Inflammatory macrophage (primary cell): ENCODE data around the gene ATXN7L1.
"Not testable (repeated sequence)": the region's sequence is repeated elsewhere in the genome, so short reads cannot be mapped to it uniquely, and the experiment has no call there.

Experiments
- DNase-seq, 2 donors: peaks; one replicate each; pipeline ENCODE4 v3.0.0-alpha.2; 2020 to 2022

The ATXN7L1 gene

DNA sequence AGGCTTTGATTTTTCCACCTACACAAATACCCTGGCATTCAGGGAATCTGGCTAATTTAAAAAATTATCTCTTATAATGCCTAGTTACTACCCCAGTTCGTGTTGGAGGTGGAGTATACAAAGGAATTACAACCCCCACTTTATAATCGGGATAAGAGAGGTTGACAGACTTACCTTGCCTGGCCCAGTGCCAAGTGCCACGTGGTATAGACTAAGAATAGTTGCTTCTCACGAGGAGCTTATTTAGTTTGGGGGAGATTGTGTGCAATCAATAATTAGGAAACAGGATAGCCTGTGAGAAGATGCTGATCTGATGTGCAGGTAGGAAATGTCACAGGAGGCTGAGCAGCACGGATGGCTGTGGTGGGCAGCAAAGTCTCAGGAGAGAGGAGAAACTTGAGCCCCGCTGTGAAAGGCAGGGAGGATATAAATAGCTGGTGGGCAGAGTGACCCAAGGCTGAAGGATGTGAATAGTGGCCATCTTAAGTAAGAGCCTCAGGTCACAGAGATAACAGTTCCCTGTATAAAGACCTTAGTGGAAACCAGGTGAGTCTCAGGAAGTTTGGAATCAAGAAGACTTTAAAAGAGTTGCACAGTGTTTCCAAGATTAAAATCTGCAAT, 11.3 kb upstream of the ATXN7L1 start:
- no peak for DNase-seq

DNA sequence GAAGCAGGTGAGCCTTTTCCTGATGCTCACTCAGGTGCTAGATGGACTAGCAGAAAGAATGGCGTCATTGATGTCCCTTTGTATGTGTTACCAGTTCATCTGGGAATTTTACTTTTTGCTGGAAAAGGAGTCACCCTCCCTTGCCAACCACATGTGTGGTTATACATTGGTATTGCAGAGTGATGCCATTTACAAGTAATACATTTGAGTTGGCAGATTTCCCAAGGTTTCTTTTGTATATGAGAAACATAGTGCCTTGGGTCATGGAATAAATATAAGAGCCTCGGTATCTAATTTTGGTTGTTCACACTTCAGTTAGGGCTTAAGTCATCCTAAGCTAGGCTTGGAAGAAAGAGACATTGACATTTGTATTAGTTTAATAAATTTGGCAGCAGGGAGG, 10.4 kb upstream of the ATXN7L1 start:
- no peak for DNase-seq

DNA sequence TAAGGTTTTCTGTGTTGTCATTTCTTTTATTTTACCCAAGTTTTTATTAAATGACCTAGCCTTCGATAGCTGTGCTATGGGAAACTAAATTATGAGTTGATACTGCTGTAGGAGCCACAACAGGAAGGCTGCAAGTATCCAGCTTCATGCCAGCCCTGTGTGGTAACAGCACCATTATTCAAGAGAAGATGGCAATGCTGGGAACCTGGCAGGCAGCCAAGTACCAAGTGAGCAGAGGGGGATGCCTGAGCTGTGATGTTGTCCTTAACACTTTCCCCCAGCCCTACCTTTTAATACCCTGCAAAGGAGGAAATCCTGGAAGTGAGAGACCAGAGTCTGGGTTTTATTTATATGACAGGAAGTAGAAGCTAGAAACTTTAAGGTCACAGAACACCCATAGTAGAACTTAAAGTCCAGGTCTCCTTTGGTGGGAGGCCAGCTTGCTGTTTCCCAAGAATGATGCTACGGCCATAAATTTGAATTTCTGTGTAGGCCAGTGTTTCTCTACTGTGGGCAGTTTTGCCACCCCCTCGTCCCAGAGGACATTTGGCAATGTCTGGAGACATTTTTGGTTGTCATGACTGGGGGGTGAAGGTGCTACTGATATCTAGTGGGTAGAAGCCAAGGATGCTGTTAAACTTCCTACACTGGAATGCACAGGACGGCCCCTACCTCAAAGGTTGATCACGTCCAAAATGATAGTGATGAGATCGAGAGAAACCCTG, 9.2 kb upstream of the ATXN7L1 start:
- no peak for DNase-seq

DNA sequence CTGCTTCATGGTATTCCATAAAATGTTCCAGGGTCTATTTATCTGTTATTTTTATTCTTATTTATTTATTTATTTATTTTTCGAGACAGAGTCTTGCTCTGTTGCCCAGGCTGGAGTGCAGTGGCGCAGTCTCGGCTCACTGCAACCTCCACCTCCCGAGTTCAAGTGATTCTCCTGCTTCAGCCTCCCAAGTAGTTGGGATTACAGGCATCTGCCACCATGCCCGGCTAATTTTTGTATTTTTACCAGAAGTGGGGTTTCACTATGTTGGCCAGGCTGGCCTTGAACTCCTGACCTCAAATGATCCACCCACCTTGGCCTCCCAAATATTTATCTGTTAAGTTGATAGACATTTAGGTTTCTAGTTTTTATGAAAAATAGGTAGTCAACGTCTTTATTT, 6.8 kb upstream of the ATXN7L1 start:
- not testable (repeated sequence) for DNase-seq

DNA sequence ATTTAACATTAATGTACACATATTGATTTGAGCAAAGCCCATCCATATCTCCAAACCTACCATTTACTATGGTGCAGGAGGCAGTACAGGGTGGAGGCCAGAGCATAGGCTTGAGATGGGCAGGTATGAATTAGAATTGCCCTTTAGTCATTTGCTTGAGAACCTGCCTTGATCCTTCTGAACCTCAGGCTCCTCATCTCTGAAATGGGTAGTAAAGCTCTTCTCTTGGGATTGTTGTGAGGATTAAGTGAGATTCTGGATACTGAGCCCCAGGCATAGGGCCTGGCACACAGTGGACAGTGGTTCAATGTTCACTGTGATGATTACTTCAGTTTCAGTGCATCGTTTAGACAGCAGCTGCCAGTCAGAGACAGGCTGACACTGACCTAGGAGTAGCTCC, 5.0 kb upstream of the ATXN7L1 start:
- DNase-seq, result no peak

DNA sequence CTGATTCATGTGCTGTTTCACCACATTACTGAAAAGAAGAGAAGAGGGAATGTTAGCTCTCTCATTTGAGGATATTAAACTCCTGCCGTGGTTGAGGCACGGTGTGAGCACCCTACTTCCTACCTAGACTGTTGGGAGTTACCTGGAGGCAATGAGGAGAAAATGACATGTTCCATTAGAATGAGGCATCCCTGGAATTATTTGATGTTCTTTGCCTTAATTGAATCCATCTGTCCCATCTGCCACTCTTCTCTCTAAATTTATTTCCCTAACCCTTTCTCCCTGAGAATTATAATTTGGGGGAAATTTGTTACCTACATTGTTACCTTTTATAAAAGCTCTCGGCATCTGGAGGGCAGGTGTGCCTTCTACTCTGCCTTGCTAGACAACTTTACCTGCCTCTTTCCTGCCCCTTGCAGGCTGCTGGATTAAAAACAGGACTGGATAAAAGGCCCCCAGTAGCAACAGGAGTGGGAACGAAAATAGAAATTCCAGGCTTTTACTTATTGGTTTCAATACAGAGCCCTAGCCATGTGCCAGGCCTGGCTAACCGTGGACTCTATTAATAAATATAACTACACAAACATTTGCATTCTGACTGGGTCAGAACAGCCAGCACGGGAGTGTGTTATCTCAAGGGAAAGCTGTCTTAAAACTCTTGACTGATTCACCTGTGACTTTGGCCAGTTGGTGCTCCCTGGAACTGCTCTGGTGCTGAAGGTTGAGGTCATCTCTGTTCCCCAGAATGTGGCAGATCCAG, 4.4 kb upstream of the ATXN7L1 start:
- DNase-seq, result no peak

DNA sequence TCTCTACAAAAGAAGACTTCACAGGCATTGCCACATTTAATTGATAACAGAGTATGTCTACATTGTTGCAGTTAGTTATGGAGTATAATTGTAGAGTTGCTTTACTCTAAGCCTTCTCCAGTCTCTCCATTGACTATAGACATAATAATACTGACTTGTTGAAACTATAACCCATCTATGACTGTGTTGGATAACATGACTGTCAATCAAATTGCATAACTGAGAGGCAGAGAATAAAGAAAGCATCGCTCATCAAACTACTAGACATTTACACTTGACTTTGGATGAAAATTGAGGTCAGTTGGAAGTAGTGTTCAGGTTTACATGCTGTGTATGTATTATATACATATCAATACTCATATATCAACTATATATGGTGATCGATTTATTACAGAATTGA, 3.4 kb upstream of the ATXN7L1 start:
- DNase-seq, result no peak

DNA sequence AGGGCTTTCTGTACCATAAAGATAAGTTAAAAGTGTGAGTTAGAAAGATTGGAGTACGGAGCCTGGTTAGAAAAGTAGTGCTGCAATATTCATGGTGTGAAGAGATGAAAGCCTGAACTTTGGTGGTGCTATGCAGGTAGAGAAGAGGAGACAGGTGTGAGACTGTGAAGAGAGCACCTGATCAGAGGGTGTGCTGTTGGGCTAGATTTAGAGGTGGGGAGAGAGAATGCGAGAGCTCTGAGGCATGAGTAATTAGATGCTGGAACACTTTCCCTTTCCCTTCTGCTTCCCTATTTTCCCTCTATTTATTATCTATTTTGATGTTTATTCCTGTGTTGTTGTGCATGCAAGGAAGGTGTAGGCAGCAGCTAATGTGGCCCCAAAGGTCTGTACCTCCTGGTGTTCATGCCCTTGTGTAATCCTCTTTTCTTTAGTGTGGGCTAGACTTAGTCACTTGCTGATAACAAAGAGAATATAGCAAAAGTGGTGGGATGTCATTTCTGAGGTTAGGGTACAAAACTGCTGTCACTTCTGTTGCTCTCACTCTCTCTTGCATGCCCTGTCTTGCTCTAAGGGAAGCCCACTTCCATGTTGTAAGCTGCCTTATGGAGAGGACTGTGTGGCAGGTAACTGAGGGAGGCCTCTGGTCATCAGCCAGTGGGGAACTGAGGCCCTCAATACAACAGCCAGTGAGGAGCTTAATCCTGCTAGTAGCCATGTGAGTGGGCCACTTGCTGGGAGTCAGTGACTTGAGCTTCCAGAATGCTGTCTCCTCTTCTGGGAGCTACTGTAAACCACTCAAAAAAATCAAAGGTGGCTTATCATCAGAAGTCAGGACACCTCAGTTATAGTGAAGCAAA, 2.6 kb upstream of the ATXN7L1 start:
- DNase-seq, result no peak

DNA sequence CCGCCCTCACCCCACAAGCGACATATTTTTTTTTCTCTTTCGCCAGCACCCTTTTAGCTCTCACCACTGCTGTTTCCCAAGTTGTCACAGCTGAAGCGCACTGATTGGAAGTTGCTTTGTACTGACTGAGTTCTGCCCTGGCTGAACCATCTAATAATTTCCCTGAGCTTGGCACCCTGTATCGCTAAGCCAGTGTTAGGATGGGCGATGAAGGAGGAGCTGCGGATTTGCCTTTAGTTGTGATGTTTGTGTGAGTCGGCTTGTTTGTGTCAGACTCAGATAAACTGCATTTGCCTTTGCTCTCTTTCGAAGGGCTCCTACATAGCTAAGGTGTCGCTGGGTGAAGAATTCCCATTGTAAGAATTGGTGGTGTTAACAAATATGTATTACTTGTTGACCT, 1.3 kb upstream of the ATXN7L1 start:
- no peak for DNase-seq

DNA sequence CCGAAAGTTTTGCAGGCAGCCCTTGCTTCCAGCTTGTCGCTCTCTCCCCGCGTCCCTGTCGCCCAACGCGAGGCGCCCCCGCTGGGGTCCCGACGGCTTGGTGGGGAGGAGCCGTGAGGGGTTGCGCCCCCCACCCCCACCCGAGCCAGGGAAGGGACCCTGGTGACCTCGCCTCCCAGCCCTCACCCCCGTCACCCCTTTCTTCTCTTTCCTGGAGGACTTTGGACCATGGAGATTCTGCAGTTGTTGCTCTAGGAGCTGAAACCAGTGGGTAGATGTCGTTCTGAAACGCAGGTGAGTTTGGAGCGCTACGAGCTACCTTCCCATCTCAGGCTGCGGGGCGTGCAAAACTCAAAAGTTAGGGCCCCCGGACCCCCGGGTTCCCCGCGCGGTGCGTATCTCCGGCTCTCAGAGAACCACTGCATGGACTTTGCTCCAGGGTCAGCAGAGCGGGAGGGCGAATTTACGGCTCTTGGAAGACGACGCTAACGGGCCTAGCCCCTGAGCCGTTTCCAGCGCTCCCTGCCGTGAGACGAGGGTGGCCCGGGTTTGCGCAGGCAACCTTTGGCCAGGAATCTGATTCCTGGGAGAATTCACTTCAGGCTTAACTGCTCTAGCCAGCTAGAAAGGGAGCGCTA, 684 bp upstream of the ATXN7L1 start:
- no peak for DNase-seq

DNA sequence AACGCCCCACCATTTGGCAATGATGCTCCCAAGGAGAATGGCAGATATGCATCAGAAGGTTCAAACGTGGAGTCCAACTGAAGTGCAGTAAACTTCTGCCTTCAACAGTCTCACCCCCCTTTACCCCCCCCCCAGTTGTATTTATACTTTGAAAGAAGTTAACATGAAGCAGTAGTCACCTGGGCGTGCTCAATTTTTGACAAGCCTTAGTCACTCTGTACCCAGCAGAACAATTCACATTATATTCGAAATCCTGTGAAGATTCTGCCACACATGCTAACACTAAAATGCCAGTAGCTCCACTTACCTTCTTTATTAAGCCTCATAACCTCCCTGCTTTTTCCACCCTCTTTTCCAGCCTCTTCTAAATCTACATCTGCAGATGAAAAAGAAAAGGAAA, 894 bp downstream of the ATXN7L1 start:
- no peak for DNase-seq

DNA sequence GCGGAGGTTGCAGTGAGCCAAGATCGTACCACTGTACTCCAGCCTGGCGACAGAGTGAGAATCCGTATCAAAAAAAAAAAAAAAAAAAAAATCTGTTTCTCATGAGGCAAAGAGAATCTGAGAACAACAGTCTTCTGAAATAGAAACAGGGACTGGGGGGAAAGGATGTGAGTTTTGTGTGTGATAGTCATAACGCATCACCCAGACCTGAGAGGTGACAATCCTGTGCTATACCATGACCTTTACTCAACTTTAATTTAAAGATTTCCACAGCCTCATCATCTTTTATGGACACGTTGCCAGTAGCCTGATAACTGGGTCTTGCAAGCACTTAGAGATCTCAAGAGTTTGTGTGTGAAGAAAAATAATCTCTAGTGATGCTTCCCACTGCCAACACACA, 2.3 kb downstream of the ATXN7L1 start:
- no peak for DNase-seq

DNA sequence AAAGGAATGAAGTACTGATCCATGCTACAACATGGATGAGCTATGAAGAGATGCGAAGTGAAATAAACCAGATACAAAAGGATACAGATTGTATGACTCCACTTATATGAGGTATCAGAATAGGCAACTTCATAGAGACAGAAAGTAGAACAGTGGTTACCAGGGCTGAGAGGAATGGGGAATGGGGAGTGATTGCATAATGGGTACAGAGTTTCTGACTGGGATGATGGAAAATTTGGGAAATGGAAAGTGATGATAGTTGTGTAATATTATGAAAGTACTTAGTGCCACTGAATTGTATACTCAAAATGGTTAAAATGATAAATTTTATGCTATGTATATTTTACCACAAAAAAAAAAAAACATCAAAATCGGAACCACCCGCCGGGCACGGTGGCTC, 3.9 kb downstream of the ATXN7L1 start:
- no peak for DNase-seq

DNA sequence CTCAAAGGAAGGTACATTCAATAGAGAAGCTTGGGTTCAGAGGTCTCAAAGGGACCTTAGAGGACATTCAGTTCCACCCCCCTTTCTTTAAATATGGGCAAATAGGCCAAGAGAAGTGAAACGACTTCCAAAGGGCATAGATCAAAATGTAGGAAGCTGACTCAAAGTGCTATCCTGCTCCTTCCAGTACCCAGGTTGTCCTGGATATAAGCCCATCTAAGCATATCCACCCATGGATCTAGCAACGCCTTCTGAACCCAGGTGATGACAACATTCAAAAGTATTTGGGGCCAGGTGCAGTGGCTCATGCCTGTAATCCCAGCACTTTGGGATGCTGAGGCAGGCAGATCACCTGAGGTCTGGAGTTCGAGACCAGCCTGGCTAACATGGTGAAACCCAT, 5.3 kb downstream of the ATXN7L1 start:
- no peak for DNase-seq

DNA sequence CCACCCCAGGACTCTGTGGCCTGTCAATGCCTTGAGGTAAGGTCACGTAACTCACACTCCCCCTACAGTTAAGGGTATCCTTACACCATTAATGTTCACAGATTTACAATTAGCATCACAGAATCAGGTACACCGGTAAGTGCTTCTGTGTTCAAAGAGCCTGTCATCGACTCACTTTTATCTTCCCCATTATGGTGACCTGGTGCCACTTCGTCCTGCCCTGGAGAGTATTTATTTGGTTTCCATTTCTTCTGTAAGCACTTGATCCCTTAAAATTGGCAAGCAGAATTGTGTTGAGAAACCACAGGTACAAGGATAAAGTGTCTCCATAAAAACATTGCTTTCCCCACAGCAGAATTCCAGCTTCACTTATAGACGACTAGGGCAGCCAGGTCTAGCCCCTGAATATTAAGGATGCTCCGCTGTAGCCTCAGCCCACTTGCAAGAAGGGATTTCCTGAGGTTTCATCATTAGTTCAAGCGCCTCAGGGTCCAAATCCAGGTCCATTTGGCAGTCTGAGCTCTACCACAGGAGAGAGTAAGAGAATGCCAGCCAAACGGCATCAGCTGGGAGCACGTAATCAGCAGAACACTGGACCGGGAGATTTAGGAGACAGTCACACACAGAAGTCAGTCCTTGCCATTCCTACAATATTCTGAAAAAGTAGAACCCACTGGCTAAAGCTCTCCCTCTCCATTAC, 10.1 kb downstream of the ATXN7L1 start:
- DNase-seq, result no peak

DNA sequence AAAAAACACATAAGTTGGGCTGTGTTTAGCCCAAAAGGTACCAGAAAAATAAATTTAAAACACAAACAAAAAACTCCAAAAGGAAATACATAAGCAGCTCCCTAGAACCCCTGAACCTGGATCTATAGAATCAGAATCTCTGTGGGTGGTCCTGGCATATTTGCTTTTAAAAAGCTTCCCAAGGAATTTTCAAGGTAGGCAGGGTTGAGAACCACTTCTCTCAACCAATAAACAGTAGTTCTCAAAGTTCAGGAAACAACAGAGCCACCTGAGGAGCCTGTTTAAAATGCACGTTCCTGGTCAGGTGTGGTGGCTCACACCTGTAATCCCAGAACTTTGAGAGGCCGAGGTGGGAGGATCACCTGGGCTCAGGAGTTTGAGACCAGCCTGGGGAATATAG, 12.5 kb downstream of the ATXN7L1 start:
- no peak for DNase-seq

DNA sequence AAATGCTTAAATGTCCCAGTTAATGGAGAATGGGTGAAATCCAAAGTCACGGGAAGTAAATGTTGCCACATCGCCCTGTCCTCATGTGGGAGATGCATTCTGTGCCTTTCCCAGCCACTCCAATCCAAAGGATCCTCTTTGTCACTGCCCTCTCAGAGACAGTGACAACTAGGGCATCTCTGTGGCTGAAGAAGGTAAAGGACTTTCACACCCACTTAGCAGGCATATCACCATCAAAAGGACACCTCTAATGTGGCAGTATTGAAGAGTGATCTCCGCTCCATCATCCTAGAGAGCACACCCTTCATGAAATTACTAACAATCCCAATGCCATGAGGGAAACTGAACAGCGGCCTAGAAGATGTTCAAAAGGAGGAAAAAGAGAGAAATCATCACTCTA, 13.6 kb downstream of the ATXN7L1 start:
- no peak for DNase-seq

DNA sequence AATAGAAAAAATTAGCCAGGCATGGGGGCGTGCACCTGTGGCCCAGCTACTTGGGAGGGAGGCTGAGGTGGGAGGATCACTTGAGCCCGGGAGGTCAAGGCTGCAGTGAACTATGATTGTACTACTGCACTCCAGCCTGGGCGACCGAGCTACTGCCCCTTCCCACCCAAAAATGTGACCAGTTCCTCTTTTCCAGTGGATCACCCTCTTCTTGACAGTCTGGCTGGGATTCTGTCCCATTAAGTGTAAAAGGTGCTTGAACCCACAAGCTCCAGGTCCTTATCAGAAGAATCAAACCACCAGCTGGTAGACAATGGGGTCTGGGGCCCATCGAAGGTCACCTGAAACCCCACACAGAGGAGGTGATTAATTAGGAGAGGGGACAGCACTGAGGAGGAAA, 14.1 kb downstream of the ATXN7L1 start:
- no peak for DNase-seq

DNA sequence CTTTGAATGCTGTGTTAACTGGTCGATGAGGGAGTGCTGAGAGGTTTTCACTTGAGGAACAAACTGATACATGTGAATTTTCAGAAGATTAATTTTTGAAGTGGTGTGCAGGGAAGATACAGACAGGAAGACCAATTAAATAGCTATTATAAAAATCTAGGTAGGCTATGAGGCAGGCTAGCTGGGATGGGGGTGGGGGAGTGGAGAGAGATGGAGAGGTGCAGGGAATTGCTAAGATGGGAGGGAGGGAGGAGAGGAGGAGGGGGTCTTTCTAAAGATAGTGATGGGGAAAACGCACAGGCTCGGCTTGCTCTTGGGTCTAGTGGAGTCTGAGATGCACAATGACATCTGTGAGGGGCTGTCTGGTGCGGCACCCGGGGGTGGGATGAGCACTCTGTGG, 15.2 kb downstream of the ATXN7L1 start:
- no peak for DNase-seq

DNA sequence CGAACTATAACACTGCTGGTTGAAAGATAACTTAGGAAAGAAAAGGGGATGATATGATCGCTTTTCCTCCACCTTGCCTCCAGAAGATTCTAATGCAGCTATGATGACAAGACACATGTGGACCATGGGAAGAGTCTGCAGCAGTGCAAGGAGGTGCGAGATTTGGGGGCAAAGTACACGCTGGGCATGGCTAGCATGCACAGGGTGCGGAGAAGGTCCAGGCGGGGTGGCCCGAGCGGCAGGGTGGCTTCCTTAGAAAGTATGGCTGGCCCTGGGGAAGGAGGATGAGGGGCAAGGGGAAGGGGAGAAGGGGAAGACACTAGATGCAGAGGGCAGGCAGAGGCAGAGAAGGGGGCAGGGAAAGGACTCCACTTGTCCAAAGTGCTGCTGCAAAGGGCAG, 15.6 kb downstream of the ATXN7L1 start:
- no peak for DNase-seq

DNA sequence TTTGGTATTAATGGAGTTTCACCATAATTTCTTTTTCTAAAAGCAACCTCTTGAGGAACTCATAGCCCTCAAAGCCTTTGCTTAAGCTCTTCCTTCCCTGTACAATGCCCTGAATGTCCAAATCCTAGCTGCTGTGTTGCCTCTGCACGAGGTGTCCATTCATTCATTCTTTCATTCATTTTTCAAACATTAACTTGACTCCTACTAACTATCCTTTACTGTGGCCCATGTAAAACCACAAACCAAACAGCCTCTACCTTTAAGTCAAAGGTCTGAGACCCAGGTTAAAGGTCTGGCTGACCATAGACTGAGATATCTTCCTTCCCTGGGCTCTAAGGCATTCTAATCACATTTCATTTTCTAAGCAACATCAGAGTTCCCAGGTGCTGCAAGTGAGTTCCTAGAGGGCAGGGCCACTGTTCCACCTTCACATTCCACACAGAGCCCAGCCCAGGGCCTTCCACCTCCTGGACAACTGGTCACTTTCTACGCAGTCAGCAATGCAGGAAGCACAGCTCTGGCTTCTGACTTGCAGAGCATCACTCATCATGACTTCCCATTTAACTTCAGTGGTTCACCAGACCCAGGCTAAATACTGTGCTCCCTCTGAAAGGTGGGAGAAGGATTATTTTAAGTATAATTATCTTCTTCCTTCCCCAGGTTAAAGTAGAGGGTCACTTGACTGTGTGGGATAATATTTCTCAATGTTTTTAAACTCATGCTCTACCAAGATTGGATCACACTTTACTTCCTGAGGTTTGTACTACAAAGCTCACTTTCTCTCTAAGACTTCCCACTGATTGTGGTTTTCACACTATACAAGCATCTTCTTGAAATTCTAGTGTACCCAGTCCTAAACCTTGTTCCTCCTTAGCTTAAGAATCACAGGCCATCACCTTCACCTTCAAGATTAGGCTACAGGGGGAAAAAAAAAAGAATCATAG, 19.1 kb downstream of the ATXN7L1 start:
- peak; percentile 13 to 21 for DNase-seq
